Activated B cell treated with CpG ODN at 0.5 μM for 24 hours (primary cell): ENCODE data around the gene TPM1. TPM values are rescaled to one million over a fixed set of nuclear protein-coding genes. Genes with fewer than 3 reads are reported as not detected.

ENCODE experiments used
- ATAC-seq: fragments of 200-7000 bp; cut with Tn5 transposase; one replicate; pipeline ENCODE4 v1.10.0; 2021; ENCODE audit warnings: low read depth, mild to moderate bottlenecking, moderate library complexity
- CTCF ChIA-PET: fragments of 350-600 bp; sonication (Branson Sonifier 250); formaldehyde crosslinking; loops from one replicate; lab custom pipeline; 2021; ENCODE audit warnings: antibody characterized with exemption; lab: Charles Lee
- POLR2A ChIA-PET: fragments of 350-600 bp; sonication (Branson Sonifier 250); formaldehyde crosslinking; loops from one replicate; lab custom pipeline; 2021; ENCODE audit warnings: antibody characterized with exemption; lab: Charles Lee
- DNase-seq: peaks from one replicate; pipeline ENCODE4 v3.0.0; 2022
- H3K27ac Mint-ChIP-seq: one replicate; pipeline ENCODE4 v1.8.0; 2020; ENCODE audit warnings: mixed read lengths
- H3K27me3 Mint-ChIP-seq: one replicate; pipeline ENCODE4 v1.8.0; 2021; ENCODE audit warnings: mixed read lengths
- H3K36me3 Mint-ChIP-seq: one replicate; pipeline ENCODE4 v1.8.0; 2021; ENCODE audit warnings: low read depth, mixed read lengths
- H3K4me1 Mint-ChIP-seq: one replicate; pipeline ENCODE4 v1.8.0; 2021; ENCODE audit warnings: mixed read lengths
- H3K4me3 Mint-ChIP-seq: one replicate; pipeline ENCODE4 v1.8.0; 2020; ENCODE audit warnings: mild to moderate bottlenecking, mixed read lengths
- H3K9me3 Mint-ChIP-seq: one replicate; pipeline ENCODE4 v1.8.0; 2020; ENCODE audit warnings: mixed read lengths
- CTCF ChIP-seq: fragments of 200-600 bp; IDR thresholded peaks from one replicate; pipeline ENCODE4 v1.8.0; 2022; ENCODE audit warnings: antibody characterized with exemption, mild to moderate bottlenecking
- intact Hi-C: fragments of 100-400 bp; cut with micrococcal nuclease; formaldehyde crosslinking; loops from one replicate; pipeline ENCODE4 v1.15.1; 2024
- total RNA-seq: library from RNA; stranded (reverse); gene quantifications from 2 replicates; pipeline ENCODE4 v1.2.3, GENCODE V29; 2022

The TPM1 gene
- total RNA-seq, 1 donor from 2014 or later, result 7.8 TPM

GRCh38 chr15:63044645-63045464, 2.3 kb downstream of the TPM1 start:
- intact Hi-C loops, result loop anchor here (5.0 kb wide), 1 partner anchor 557 kb away; no protein-coding TSS in a partner anchor
- H3K36me3 Mint-ChIP-seq, result peaks cover 2% of the 10 kb centered on the region
- TF ChIP-seq CTCF, result no peak
- DNase-seq (no peak), ATAC-seq (no peak)
- peaks cover 28% of the 10 kb centered on the region for H3K4me1 Mint-ChIP-seq
- H3K4me3 Mint-ChIP-seq, result no peak overlapping the region
- no peak overlapping the region for H3K27ac Mint-ChIP-seq
- H3K27me3 Mint-ChIP-seq, result peaks cover 43% of the 10 kb centered on the region
- CTCF ChIA-PET, result no interaction called here
- POLR2A ChIA-PET, result no interaction called here
- H3K9me3 Mint-ChIP-seq, result no peaks in the 10 kb centered on the region

DNA sequence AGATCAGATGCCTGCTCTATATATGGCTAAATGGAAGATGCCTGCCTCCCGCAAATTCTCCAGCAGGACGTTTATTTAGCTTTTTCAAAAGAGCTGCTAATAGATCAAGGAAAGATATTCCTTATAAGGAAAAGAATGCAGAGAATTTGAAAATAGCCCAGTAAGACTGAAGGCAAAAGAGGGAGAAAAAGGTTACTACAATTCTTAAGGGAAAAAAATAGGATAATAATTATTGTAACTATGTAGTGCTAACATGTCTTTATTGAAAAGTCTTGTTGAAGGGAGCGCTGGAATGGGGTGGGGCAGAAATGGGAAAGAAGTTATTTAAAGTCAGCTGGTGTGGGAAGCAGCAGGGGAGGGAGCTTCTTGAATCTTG, 2.9 kb downstream of the TPM1 start:
- intact Hi-C loops, result loop anchor here (5.0 kb wide), 1 partner anchor 557 kb away; no protein-coding TSS in a partner anchor
- Mint-ChIP-seq H3K27me3 (peaks cover 43% of the 10 kb centered on the region), H3K9me3 (no peaks in the 10 kb centered on the region), H3K4me1 (peaks cover 28% of the 10 kb centered on the region), H3K27ac (no peak overlapping the region), H3K36me3 (peaks cover 2% of the 10 kb centered on the region), H3K4me3 (no peak overlapping the region)
- no peak for DNase-seq
- ChIA-PET CTCF (no interaction called here), POLR2A (no interaction called here)
- ATAC-seq, result no peak
- no peak for TF ChIP-seq CTCF

GRCh38 chr15:63045879-63046278, 3.3 kb downstream of the TPM1 start:
- Mint-ChIP-seq H3K27me3 (peaks cover 43% of the 10 kb centered on the region), H3K36me3 (peaks cover 2% of the 10 kb centered on the region), H3K4me1 (peaks cover 28% of the 10 kb centered on the region), H3K9me3 (no peaks in the 10 kb centered on the region), H3K27ac (no peak overlapping the region), H3K4me3 (no peak overlapping the region)
- CTCF ChIA-PET, result interaction anchor here (3.5 kb wide), 1 partner anchor 356 kb away, joined by 18 read pairs; no protein-coding TSS in a partner anchor
- POLR2A ChIA-PET, result no interaction called here
- no peak for DNase-seq
- intact Hi-C loops, result loop anchor here (5.0 kb wide), 1 partner anchor 556 kb away; no protein-coding TSS in a partner anchor
- TF ChIP-seq CTCF, result no peak
- no peak for ATAC-seq

DNA sequence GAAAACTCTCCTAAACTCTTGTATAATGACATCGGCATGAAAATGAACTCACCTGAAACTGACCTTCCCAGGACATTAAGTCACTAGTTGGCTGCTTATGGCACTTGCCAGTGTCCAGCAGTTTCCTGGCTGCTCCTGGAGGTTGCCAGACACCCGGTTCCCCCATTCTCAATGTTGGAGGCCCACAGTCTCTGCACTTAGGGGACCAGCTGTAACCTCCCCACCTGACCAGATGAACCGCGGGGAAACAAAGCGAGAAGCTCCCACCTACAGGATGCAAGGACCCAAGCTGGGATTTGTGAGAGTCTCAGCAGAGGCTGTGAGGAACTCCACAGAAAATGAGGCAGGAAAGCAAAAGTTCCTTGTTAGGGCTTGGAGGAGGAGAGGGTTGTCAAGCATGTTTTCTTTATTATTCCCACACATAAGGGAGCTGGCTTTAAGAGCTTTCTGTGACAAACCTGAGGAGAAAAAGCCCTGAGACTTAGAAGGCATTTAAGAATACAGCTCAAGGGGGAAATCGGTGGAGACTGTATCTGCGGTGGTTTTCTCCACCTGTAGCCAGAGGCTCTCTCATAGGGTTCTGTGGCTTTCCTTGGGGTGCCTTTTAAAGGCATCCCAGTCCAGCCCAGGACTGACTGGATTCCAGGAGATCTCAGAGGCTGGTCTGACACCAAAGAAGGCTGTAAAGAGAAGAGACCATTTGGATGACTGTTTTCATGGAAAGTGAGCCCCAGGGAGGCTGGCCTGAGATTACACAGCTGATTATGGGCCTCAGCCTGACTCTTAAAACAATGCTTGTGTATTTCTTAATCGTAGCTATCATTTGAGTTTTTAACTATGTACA, 4.6 kb downstream of the TPM1 start:
- TF ChIP-seq CTCF, result no peak
- DNase-seq (no peak), ATAC-seq (no peak)
- peaks cover 31% of the 10 kb centered on the region for H3K27me3 Mint-ChIP-seq
- H3K4me1 Mint-ChIP-seq, result peaks cover 25% of the 10 kb centered on the region
- ChIA-PET POLR2A (interaction anchor here (1.3 to 1.4 kb wide), 2 partner anchors 110 to 457 kb away, joined by 6 read pairs; partner anchors contain the start of genes RPS27L and USP3), CTCF (interaction anchor here (0.7 to 3.5 kb wide), 18 partner anchors 9 to 359 kb away, joined by 3 to 37 read pairs (median 4); no protein-coding TSS in a partner anchor)
- H3K27ac Mint-ChIP-seq, result peak overlapping the region; percentile 53
- peaks cover 2% of the 10 kb centered on the region for H3K36me3 Mint-ChIP-seq
- H3K9me3 Mint-ChIP-seq, result no peaks in the 10 kb centered on the region
- H3K4me3 Mint-ChIP-seq, result peak overlapping the region; percentile 92
- intact Hi-C loops, result loop anchor here (5.0 kb wide), 1 partner anchor 555 kb away; no protein-coding TSS in a partner anchor
